IMR-90 (cell line): Measurements from ENCODE around the gene PIGU. TPM values are rescaled to one million over a fixed set of nuclear protein-coding genes. Genes with fewer than 3 reads are reported as not detected.

Source experiments
- ATAC-seq: fragments of 200-7000 bp; cut with Tn5 transposase; 2 replicates; pipeline ENCODE4 v1.9.1; 2020; ENCODE audit warnings: low read depth, mild to moderate bottlenecking, moderate library complexity
- BruUV-seq: library from RNA; stranded (reverse); fragments of 400-500 nt; replicated peaks from 2 replicates; lab custom pipeline; 2021; lab: Mats Ljungman, UMichigan
- CTCF ChIA-PET: fragments of 300-600 bp; formaldehyde crosslinking; extraction: SDS; loops from one replicate; lab custom pipeline; 2021; ENCODE audit warnings: antibody characterized with exemption; lab: Yijun Ruan, JAX
- POLR2A ChIA-PET: fragments of 300-600 bp; sonication (Branson Sonifier 250); formaldehyde crosslinking; loops from one replicate; lab custom pipeline; 2022; ENCODE audit warnings: antibody characterized with exemption; ENCODE audit not compliant: unreplicated experiment; lab: Charles Lee
- DNase-seq: peaks from one replicate; pipeline ENCODE4 v3.0.0; 2013
- H2AFZ ChIP-seq: replicated peaks from 2 replicates; pipeline ENCODE3; 2013; ENCODE audit warnings: low read length, mild to moderate bottlenecking; ENCODE audit not compliant: poor library complexity
- H2AK5ac ChIP-seq: 2 replicates; pipeline ENCODE4 v1.6.1; 2013; ENCODE audit warnings: low read depth, low read length, inconsistent platforms
- H2AK9ac ChIP-seq: replicated peaks from 2 replicates; pipeline ENCODE3; 2013; ENCODE audit warnings: mild to moderate bottlenecking, low read depth, low read length, moderate library complexity; ENCODE audit not compliant: poor library complexity
- H2BK120ac ChIP-seq: 2 replicates; pipeline ENCODE4 v1.6.1; 2013; ENCODE audit warnings: low read depth, low read length, inconsistent platforms
- H2BK15ac ChIP-seq: 3 replicates; pipeline ENCODE4 v1.6.1; 2013; ENCODE audit warnings: low read depth, low read length, inconsistent platforms
- H2BK20ac ChIP-seq: 2 replicates; pipeline ENCODE4 v1.6.1; 2013; ENCODE audit warnings: low read depth, mild to moderate bottlenecking, inconsistent platforms, low read length, moderate library complexity
- H2BK5ac ChIP-seq: 2 replicates; pipeline ENCODE4 v1.6.1; 2013; ENCODE audit warnings: mild to moderate bottlenecking, low read depth, low read length, inconsistent platforms; ENCODE audit not compliant: poor library complexity, severe bottlenecking
- H3K14ac ChIP-seq: replicated peaks from 2 replicates; pipeline ENCODE4 v1.6.1; 2013; ENCODE audit warnings: low read depth, low read length, inconsistent platforms
- H3K18ac ChIP-seq: 2 replicates; pipeline ENCODE4 v1.6.1; 2013; ENCODE audit warnings: low read depth, low read length, control low read depth
- H3K23ac ChIP-seq: 2 replicates; pipeline ENCODE4 v1.6.1; 2013; ENCODE audit warnings: low read depth, low read length, inconsistent platforms
- H3K27ac ChIP-seq: 2 replicates; pipeline ENCODE4 v1.5.1; 2013; ENCODE audit warnings: mild to moderate bottlenecking, control low read depth, low read length; ENCODE audit not compliant: insufficient read depth
- H3K27me3 ChIP-seq: 2 replicates; pipeline ENCODE4 v1.6.1; 2013; ENCODE audit warnings: low read length; ENCODE audit not compliant: control insufficient read depth, insufficient read depth
- H3K36me3 ChIP-seq: 2 replicates; pipeline ENCODE4 v1.6.1; 2013; ENCODE audit warnings: low read length, mixed read lengths; ENCODE audit not compliant: control insufficient read depth, insufficient read depth
- H3K4ac ChIP-seq: 2 replicates; pipeline ENCODE4 v1.6.1; 2013; ENCODE audit warnings: low read depth, low read length, inconsistent platforms
- H3K4me1 ChIP-seq: 2 replicates; pipeline ENCODE4 v1.6.1; 2013; ENCODE audit warnings: low read length, mixed read lengths; ENCODE audit not compliant: control insufficient read depth, insufficient read depth
- H3K4me2 ChIP-seq: 2 replicates; pipeline ENCODE4 v1.6.1; 2013; ENCODE audit warnings: low read depth, mild to moderate bottlenecking, control low read depth, low read length, moderate library complexity
- H3K4me3 ChIP-seq: 2 replicates; pipeline ENCODE4 v1.5.1; 2013; ENCODE audit warnings: low read depth, mild to moderate bottlenecking, control low read depth, low read length, moderate library complexity; ENCODE audit not compliant: insufficient read depth
- H3K56ac ChIP-seq: 2 replicates; pipeline ENCODE4 v1.6.1; 2013; ENCODE audit warnings: low read length, inconsistent platforms; ENCODE audit not compliant: insufficient read depth; ENCODE audit errors: extremely low read depth
- H3K79me1 ChIP-seq, 2 experiments: 2 replicates each; pipeline ENCODE4 v1.6.1; 2013; ENCODE audit warnings: low read length in 2 of 2, inconsistent platforms in 1 of 2, low read depth in 1 of 2
- H3K9ac ChIP-seq: 2 replicates; pipeline ENCODE4 v1.6.1; 2013; ENCODE audit warnings: low read depth, low read length, control low read depth
- H3K9me1 ChIP-seq: 2 replicates; pipeline ENCODE4 v1.6.1; 2013; ENCODE audit warnings: low read length, inconsistent platforms; ENCODE audit not compliant: insufficient read depth
- H3K9me3 ChIP-seq: 2 replicates; pipeline ENCODE4 v1.6.1; 2013; ENCODE audit warnings: low read length; ENCODE audit not compliant: control insufficient read depth, insufficient read depth
- H4K20me1 ChIP-seq: 2 replicates; pipeline ENCODE4 v1.6.1; 2013; ENCODE audit warnings: low read length, inconsistent platforms; ENCODE audit not compliant: insufficient read depth
- H4K5ac ChIP-seq: 2 replicates; pipeline ENCODE4 v1.6.1; 2013; ENCODE audit warnings: mild to moderate bottlenecking, low read depth, low read length, control low read depth
- H4K8ac ChIP-seq, 2 experiments: 2 replicates each; pipeline ENCODE4 v1.6.1; 2013; ENCODE audit warnings: low read depth in 2 of 2, low read length in 2 of 2, control low read depth in 1 of 2, inconsistent platforms in 1 of 2
- H4K91ac ChIP-seq: 2 replicates; pipeline ENCODE4 v1.6.1; 2013; ENCODE audit warnings: low read depth, low read length, inconsistent platforms; ENCODE audit not compliant: insufficient read depth
- CEBPB ChIP-seq: IDR thresholded peaks from 2 replicates; pipeline ENCODE4 v1.6.1; 2012; ENCODE audit warnings: low read depth, low read length, improper control_type of control experiment
- FOS ChIP-seq: fragments of 150-350 bp; IDR thresholded peaks from 2 replicates; pipeline ENCODE4 v1.6.1; 2016; ENCODE audit warnings: low read depth, low read length
- MAFK ChIP-seq: IDR thresholded peaks from 2 replicates; pipeline ENCODE4 v1.6.1; 2012; ENCODE audit warnings: low read depth, low read length, improper control_type of control experiment
- MAZ ChIP-seq: IDR thresholded peaks from 2 replicates; pipeline ENCODE4 v1.6.1; 2012; ENCODE audit warnings: low read depth, mild to moderate bottlenecking, low read length, improper control_type of control experiment, moderate library complexity, borderline replicate concordance
- POLR2A ChIP-seq: IDR thresholded peaks from 2 replicates; pipeline ENCODE4 v1.6.1; 2012; ENCODE audit warnings: mild to moderate bottlenecking, low read depth, low read length
- RAD21 ChIP-seq: IDR thresholded peaks from 2 replicates; pipeline ENCODE4 v1.6.1; 2012; ENCODE audit warnings: low read length, improper control_type of control experiment
- RCOR1 ChIP-seq: IDR thresholded peaks from 2 replicates; pipeline ENCODE4 v1.6.1; 2012; ENCODE audit warnings: mild to moderate bottlenecking, low read length, improper control_type of control experiment; ENCODE audit not compliant: insufficient replicate concordance
- RFX5 ChIP-seq: IDR thresholded peaks from 2 replicates; pipeline ENCODE4 v1.8.0; 2012; ENCODE audit warnings: low read depth, mild to moderate bottlenecking, low read length, moderate library complexity
- SMC3 ChIP-seq: fragments of 150-350 bp; IDR thresholded peaks from 2 replicates; pipeline ENCODE4 v1.6.1; 2016; ENCODE audit warnings: low read depth, mild to moderate bottlenecking, antibody characterized with exemption, low read length, moderate library complexity
- WGBS, 2 experiments: methylation state at CpG; one replicate each; pipeline versions ENCODE4 v1.1.5 to v1.1.7; 2013; ENCODE audit warnings: missing lambda C conversion rate in 2 of 2; ENCODE audit not compliant: insufficient read length in 1 of 2; ENCODE audit errors: extremely low coverage in 2 of 2; 5-methylcytosine and 5-hydroxymethylcytosine counted together
- dilution Hi-C: fragments of 300-500 bp; cut with HindIII; formaldehyde crosslinking; loops from one replicate; pipeline ENCODE4 v1.14.3; 2018; ENCODE audit warnings: low sequenced_read_pairs; ENCODE audit not compliant: unreplicated experiment
- in situ Hi-C: fragments of 300-500 bp; cut with MboI; formaldehyde crosslinking; loops from 3 replicates; pipeline ENCODE4 v1.14.3; 2019; ENCODE audit warnings: low sequenced_read_pairs, inconsistent platforms, mixed read lengths
- intact Hi-C: fragments of 100-400 bp; cut with micrococcal nuclease; formaldehyde crosslinking; loops from 2 replicates; pipeline ENCODE4 v1.10.0; 2022
- polyA plus RNA-seq, 3 experiments: library from polyadenylated mRNA; depleted of rRNA; stranded (reverse); fragments of >200 nt; gene quantifications; 2 replicates each; pipeline ENCODE4 v1.2.3, GENCODE V29; 2012; ENCODE audit warnings: low replicate concordance in 1 of 3
- total RNA-seq: library from RNA; depleted of rRNA; stranded (reverse); fragments of >200 nt; gene quantifications from 2 replicates; pipeline ENCODE4 v1.2.3, GENCODE V29; 2012
- TF ChIP-seq, protein P1 (sequence below): fragments of 150-350 bp; IDR thresholded peaks from 2 replicates; pipeline ENCODE4 v1.6.1; 2016; ENCODE audit warnings: low read depth, mild to moderate bottlenecking, low read length, moderate library complexity, borderline replicate concordance

Gene PIGU
- total and polyA plus RNA-seq, 2 of the 4 experiments (the other 2 are of a cell fraction) = 11.1 to 31.1 TPM

DNA sequence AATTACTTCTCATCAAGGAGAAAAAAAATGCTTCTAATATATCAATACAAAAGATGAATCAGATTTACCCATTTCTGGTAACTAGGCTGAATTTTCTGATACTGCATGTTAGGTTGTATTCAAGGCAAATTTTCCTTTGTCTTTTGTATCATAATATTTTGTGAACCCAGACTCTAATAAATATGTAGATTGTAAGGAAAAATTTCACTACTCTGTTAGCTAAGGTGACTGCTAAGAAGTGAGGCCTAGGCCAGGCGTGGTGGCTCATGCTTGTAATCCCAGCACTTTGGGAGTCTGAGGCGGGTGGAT lies 40.0 kb upstream of the PIGU start:
- Histone ChIP-seq H2BK120ac (no peak overlapping the region), H4K8ac (no peak overlapping the region), H3K4me3 (no peak overlapping the region), H3K9me3 (no peaks in the 10 kb centered on the region), H2AK9ac (no peak overlapping the region), H4K5ac (no peak overlapping the region), H3K9me1 (peaks cover 27% of the 10 kb centered on the region), H3K14ac (no peak overlapping the region), H2BK15ac (no peak overlapping the region), H3K27ac (no peak overlapping the region), H3K36me3 (peaks cover 20% of the 10 kb centered on the region), H2BK20ac (no peak overlapping the region), H2AK5ac (no peak overlapping the region), H3K56ac (no peak overlapping the region), H3K4ac (no peak overlapping the region), H3K18ac (no peak overlapping the region), H3K9ac (no peak overlapping the region), H2AFZ (no peak overlapping the region), H3K79me1 (peaks cover 0 to 37% of the 10 kb centered on the region in 2 experiments; a peak in 2 of 4 replicates), H2BK5ac (no peak overlapping the region), H4K20me1 (peaks cover 18% of the 10 kb centered on the region; the same call in 1 of the 2 replicates), H3K27me3 (no peaks in the 10 kb centered on the region), H3K4me1 (peaks cover 13% of the 10 kb centered on the region), H3K23ac (no peak overlapping the region), H4K91ac (no peak overlapping the region), H3K4me2 (no peak overlapping the region)
- no peak for TF ChIP-seq RFX5
- no peak for TF ChIP-seq POLR2A
- no peak for TF ChIP-seq RAD21
- TF ChIP-seq RCOR1 = no peak
- TF ChIP-seq FOS = no peak
- no peak for TF ChIP-seq MAFK
- no peak for TF ChIP-seq CEBPB
- TF ChIP-seq SMC3 = no peak
- TF ChIP-seq, protein P1, sequence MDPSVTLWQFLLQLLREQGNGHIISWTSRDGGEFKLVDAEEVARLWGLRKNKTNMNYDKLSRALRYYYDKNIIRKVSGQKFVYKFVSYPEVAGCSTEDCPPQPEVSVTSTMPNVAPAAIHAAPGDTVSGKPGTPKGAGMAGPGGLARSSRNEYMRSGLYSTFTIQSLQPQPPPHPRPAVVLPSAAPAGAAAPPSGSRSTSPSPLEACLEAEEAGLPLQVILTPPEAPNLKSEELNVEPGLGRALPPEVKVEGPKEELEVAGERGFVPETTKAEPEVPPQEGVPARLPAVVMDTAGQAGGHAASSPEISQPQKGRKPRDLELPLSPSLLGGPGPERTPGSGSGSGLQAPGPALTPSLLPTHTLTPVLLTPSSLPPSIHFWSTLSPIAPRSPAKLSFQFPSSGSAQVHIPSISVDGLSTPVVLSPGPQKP = no peak
- TF ChIP-seq MAZ = no peak
- ChIA-PET POLR2A (interaction anchor here (0.8 kb wide), 1 partner anchor 187 kb away, joined by 8 read pairs; no protein-coding TSS in a partner anchor), CTCF (interaction anchor here (0.7 kb wide), 1 partner anchor 87 kb away, joined by 4 read pairs; no protein-coding TSS in a partner anchor)
- ATAC-seq = no peak
- no CpG with 5 or more reads among the region's 2 CpGs for WGBS, 2 experiments
- intact Hi-C loops (no loop called here), dilution Hi-C loops (no loop called here), in situ Hi-C loops (loop anchor here (10.0 kb wide), 1 partner anchor 412 kb away; the partner anchor contains the start of gene AHCY)
- no TSS peak for BruUV-seq
- DNase-seq = no peak
